ENCODE measurements around the gene MAML1. TPM values are rescaled to one million over a fixed set of nuclear protein-coding genes. Genes with fewer than 3 reads are reported as not detected.
A peak's percentile ranks its signal among the peaks of the same experiment; 100 is the strongest.

Gene MAML1
- total and polyA plus RNA-seq, 2 donors (not counting 1 experiment from before 2014, with no cell fraction given), result 12.0 to 50.6 TPM

DNA sequence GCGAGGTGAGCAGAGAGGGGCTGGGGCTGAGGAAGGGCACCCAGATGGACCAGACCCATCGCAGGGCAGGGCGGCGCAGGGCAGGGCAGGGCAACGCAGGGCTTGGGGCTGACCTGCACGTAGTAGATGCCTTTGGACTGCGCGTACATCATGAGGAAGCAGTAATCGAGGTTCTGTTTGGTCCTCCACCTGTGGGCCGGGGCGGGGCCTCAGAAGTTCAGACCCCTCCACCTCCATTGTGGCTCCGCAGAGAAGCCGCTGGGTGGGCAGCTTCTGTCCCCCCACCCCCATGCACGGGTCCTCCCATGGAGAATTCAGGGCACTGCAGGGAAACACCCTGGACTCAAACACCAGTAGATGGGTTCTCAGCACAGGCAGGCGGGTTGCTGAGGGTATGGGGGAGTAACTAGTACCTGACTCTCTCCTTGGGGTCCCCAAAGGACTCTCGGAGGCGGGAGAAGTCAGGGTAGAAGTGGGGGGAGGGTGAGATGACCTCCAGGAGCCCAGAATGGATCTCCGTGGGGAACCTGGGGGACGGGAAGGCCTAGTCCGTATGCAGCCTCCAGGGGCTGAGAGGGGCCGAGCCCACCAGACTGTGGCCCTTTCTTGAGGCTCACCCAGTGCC lies 67.6 kb downstream of the MAML1 start:
- Histone ChIP-seq H3K27me3 (replicated peaks in 1 of 4; ENCODE audit: control extremely low read depth in 1 of 4, control insufficient read depth in 3 of 4, insufficient read depth in 4 of 4, low read length in 3 of 4) (no peaks in the 10 kb centered on the region), H3K9ac (ENCODE audit: low read length) (no peak overlapping the region), H3K9me3 (ENCODE audit: control extremely low read depth in 1 of 3, control insufficient read depth in 2 of 3, insufficient read depth in 1 of 3, low read length in 2 of 3) (no peaks in the 10 kb centered on the region), H3K4me3 (ENCODE audit: control extremely low read depth in 1 of 5, extremely low read depth in 1 of 5, insufficient read depth in 1 of 5, low read depth in 2 of 5, low read length in 4 of 5) (no peak overlapping the region), H4K20me1 (ENCODE audit: control insufficient read depth, insufficient read depth, low read length, poor library complexity, severe bottlenecking) (peaks cover 57% of the 10 kb centered on the region), H3K79me2 (ENCODE audit: control insufficient read depth, insufficient read depth, low read length) (peaks cover 30% of the 10 kb centered on the region), H2AFZ (ENCODE audit: insufficient read depth, low read depth, low read length, poor library complexity, severe bottlenecking) (no peak overlapping the region), H3K4me2 (replicated peaks; ENCODE audit: low read depth, low read length, poor library complexity, severe bottlenecking) (no peak overlapping the region), H3K36me3 (replicated peaks in 1 of 2; ENCODE audit: control extremely low read depth in 1 of 2, control insufficient read depth in 1 of 2, extremely low read depth in 1 of 2, insufficient read depth in 2 of 2, low read length in 1 of 2) (peaks cover 0 to 31% of the 10 kb centered on the region in 2 experiments), H3K27ac (ENCODE audit: low read length in 2 of 2) (no peak overlapping the region), H3K4me1 (ENCODE audit: control insufficient read depth in 2 of 2, insufficient read depth in 2 of 2, low read length in 2 of 2) (peaks cover 35 to 44% of the 10 kb centered on the region in 2 donors)
- ATAC-seq (ENCODE audit: low read depth) (no peak), DNase-seq (peak; percentile 15)
- H3K27me3 Mint-ChIP-seq, result no peaks in the 10 kb centered on the region
- H3K4me3 Mint-ChIP-seq, result no peak overlapping the region
- H3K27ac Mint-ChIP-seq, result no peak overlapping the region
- ChIA-PET CTCF (interaction anchor here (0.7 to 2.5 kb wide), 3 partner anchors 36 to 529 kb away, joined by 3 to 13 read pairs (median 7); no protein-coding TSS in a partner anchor), POLR2A (no interaction called here)
- 94% methylated on average over 21 of the region's 21 CpGs for WGBS (ENCODE audit: insufficient coverage)
- TF ChIP-seq EZH2 (IDR thresholded peaks at IDR 0.05; ENCODE audit: borderline replicate concordance, insufficient read depth, low read depth, low read length, poor library complexity, severe bottlenecking), result no peak
- TF ChIP-seq, protein P1, sequence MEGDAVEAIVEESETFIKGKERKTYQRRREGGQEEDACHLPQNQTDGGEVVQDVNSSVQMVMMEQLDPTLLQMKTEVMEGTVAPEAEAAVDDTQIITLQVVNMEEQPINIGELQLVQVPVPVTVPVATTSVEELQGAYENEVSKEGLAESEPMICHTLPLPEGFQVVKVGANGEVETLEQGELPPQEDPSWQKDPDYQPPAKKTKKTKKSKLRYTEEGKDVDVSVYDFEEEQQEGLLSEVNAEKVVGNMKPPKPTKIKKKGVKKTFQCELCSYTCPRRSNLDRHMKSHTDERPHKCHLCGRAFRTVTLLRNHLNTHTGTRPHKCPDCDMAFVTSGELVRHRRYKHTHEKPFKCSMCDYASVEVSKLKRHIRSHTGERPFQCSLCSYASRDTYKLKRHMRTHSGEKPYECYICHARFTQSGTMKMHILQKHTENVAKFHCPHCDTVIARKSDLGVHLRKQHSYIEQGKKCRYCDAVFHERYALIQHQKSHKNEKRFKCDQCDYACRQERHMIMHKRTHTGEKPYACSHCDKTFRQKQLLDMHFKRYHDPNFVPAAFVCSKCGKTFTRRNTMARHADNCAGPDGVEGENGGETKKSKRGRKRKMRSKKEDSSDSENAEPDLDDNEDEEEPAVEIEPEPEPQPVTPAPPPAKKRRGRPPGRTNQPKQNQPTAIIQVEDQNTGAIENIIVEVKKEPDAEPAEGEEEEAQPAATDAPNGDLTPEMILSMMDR (IDR thresholded peaks at IDR 0.05), result no peak
- intact Hi-C loops (cut with micrococcal nuclease), result loop anchor here (5.0 kb wide), 2 partner anchors 37 to 272 kb away; partner anchors contain the start of gene RNF130
- no peaks in the 10 kb centered on the region for H3K9me3 Mint-ChIP-seq (ENCODE audit: insufficient read depth)
- peaks cover 34% of the 10 kb centered on the region for H3K4me1 Mint-ChIP-seq

DNA sequence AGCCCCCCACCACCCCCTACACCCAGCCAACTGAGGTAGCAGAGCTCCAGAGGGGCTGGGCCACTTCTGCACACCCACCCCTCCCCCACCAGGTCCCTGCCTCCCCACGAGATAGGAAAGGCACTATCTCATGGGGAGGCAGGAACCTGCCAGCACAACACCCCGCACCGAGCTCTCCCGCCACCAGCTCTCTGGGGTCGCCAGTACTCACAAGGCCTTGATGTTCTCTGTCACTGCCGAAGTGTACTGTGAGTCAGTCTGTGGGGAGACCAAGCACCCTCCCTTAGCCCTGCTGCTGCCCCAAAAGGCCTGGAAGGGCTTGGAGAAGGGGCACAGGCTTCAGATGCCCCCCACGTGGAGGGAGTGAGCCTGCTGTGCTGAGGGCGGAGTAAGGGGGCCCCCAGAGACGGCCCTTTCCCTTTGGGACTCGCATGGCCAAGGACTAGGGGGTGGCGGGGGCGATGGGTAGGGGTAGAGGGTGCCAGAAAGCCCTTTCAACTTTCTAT lies 68.1 kb downstream of the MAML1 start:
- POLR2A ChIA-PET, result no interaction called here
- peaks cover 36% of the 10 kb centered on the region for H3K4me1 Mint-ChIP-seq
- Histone ChIP-seq H3K79me2 (ENCODE audit: control insufficient read depth, insufficient read depth, low read length) (peaks cover 36% of the 10 kb centered on the region), H3K27ac (ENCODE audit: low read length in 2 of 2) (no peak overlapping the region), H3K4me1 (ENCODE audit: control insufficient read depth in 2 of 2, insufficient read depth in 2 of 2, low read length in 2 of 2) (peaks cover 35 to 45% of the 10 kb centered on the region in 2 donors), H3K4me2 (replicated peaks; ENCODE audit: low read depth, low read length, poor library complexity, severe bottlenecking) (no peak overlapping the region), H3K27me3 (replicated peaks in 1 of 4; ENCODE audit: control extremely low read depth in 1 of 4, control insufficient read depth in 3 of 4, insufficient read depth in 4 of 4, low read length in 3 of 4) (no peaks in the 10 kb centered on the region), H3K9ac (ENCODE audit: low read length) (no peak overlapping the region), H3K36me3 (replicated peaks in 1 of 2; ENCODE audit: control extremely low read depth in 1 of 2, control insufficient read depth in 1 of 2, extremely low read depth in 1 of 2, insufficient read depth in 2 of 2, low read length in 1 of 2) (peaks cover 0 to 31% of the 10 kb centered on the region in 2 experiments), H2AFZ (ENCODE audit: insufficient read depth, low read depth, low read length, poor library complexity, severe bottlenecking) (no peak overlapping the region), H3K9me3 (ENCODE audit: control extremely low read depth in 1 of 3, control insufficient read depth in 2 of 3, insufficient read depth in 1 of 3, low read length in 2 of 3) (no peaks in the 10 kb centered on the region), H3K4me3 (ENCODE audit: control extremely low read depth in 1 of 5, extremely low read depth in 1 of 5, insufficient read depth in 1 of 5, low read depth in 2 of 5, low read length in 4 of 5) (no peak overlapping the region), H4K20me1 (ENCODE audit: control insufficient read depth, insufficient read depth, low read length, poor library complexity, severe bottlenecking) (peaks cover 62% of the 10 kb centered on the region)
- H3K27ac Mint-ChIP-seq, result no peak overlapping the region
- no peak overlapping the region for H3K4me3 Mint-ChIP-seq
- ATAC-seq (ENCODE audit: low read depth) (no peak), DNase-seq (no peak)
- no peaks in the 10 kb centered on the region for H3K27me3 Mint-ChIP-seq
- WGBS (ENCODE audit: insufficient coverage), result 88% methylated on average over 9 of the region's 12 CpGs
- no peak for TF ChIP-seq EZH2 (IDR thresholded peaks at IDR 0.05; ENCODE audit: borderline replicate concordance, insufficient read depth, low read depth, low read length, poor library complexity, severe bottlenecking)
- TF ChIP-seq, protein P1 (IDR thresholded peaks at IDR 0.05), result no peak
- H3K9me3 Mint-ChIP-seq (ENCODE audit: insufficient read depth), result no peaks in the 10 kb centered on the region
- intact Hi-C loops (cut with micrococcal nuclease), result loop anchor here (5.0 kb wide), 2 partner anchors 37 to 272 kb away; partner anchors contain the start of gene RNF130
- CTCF ChIA-PET, result interaction anchor here (1.4 to 2.5 kb wide), 5 partner anchors 15 to 175 kb away, joined by 6 to 35 read pairs (median 8); partner anchors contain the start of gene TBC1D9B

Data from B cell (primary cell).